Astrocyte of the spinal cord (primary cell): ENCODE results near the gene FCRL3.

Experiments
- DNase-seq: peaks from one replicate; pipeline ENCODE4 v3.0.0; 2011; ENCODE audit warnings: low read depth, low spot score
- H3K4me3 ChIP-seq: 2 replicates; pipeline ENCODE4 v1.5.1; 2011; ENCODE audit warnings: low read depth, mild to moderate bottlenecking, low read length, moderate library complexity
- in situ Hi-C: cut with HindIII; loops from 2 replicates; pipeline ENCODE4 v1.10.0; 2017; ENCODE audit warnings: low sequenced_read_pairs
- TF ChIP-seq, protein P1 (sequence below): IDR thresholded peaks from 2 replicates; pipeline ENCODE4 v1.5.1; 2012; ENCODE audit warnings: low read depth, mild to moderate bottlenecking, low read length, inconsistent platforms

Gene FCRL3

DNA sequence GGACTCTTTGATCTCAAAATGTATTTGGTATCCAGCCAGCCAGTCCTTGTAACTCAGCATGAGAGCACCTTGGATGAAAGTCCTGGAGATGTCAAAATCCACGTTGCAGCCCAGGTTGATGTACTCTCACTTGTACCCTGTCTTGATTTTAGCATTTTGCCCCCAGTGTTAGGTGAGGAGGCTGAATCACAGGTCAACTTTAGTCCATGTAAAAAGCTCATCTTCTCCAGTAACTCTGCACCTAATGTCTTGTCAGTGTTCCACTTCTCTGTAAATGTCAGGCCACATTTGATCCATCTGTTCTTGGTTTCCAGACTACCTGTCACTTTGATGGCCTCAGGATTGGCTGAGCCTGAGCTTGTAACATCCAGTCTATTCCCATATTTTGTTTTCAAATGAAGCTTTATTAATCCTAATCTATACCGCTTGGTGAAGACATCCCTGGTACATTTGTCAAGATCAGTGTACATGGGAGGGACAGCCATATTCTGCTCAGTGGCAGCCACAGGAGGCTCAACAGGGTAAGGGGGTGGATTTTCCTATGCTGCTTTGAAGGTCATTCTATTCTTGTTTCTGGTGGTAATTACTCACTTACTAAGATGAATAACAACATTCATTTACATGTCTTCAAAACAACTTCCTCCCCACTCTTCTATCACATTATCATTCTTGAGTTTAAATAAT is 24.1 kb upstream of the FCRL3 start:
- TF ChIP-seq, protein P1, sequence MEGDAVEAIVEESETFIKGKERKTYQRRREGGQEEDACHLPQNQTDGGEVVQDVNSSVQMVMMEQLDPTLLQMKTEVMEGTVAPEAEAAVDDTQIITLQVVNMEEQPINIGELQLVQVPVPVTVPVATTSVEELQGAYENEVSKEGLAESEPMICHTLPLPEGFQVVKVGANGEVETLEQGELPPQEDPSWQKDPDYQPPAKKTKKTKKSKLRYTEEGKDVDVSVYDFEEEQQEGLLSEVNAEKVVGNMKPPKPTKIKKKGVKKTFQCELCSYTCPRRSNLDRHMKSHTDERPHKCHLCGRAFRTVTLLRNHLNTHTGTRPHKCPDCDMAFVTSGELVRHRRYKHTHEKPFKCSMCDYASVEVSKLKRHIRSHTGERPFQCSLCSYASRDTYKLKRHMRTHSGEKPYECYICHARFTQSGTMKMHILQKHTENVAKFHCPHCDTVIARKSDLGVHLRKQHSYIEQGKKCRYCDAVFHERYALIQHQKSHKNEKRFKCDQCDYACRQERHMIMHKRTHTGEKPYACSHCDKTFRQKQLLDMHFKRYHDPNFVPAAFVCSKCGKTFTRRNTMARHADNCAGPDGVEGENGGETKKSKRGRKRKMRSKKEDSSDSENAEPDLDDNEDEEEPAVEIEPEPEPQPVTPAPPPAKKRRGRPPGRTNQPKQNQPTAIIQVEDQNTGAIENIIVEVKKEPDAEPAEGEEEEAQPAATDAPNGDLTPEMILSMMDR, result no peak
- DNase-seq, result no peak
- H3K4me3 ChIP-seq, result no peak overlapping the region
- in situ Hi-C loops, result no loop called here

- TF ChIP-seq, protein P1, result no peak
- in situ Hi-C loops, result no loop called here
- no peak overlapping the region for H3K4me3 ChIP-seq
- no peak for DNase-seq
These were observed 22.6 kb upstream of the FCRL3 start for GRCh38 chr1:157723157-157723556.

- DNase-seq, result no peak
- in situ Hi-C loops, result no loop called here
- TF ChIP-seq, protein P1, result no peak
- H3K4me3 ChIP-seq, result no peak overlapping the region
These were observed 21.4 kb upstream of the FCRL3 start for GRCh38 chr1:157721985-157722384.

- DNase-seq, result no peak
- TF ChIP-seq, protein P1, result no peak
- in situ Hi-C loops, result no loop called here
- no peak overlapping the region for H3K4me3 ChIP-seq
These were observed 15.2 kb upstream of the FCRL3 start for GRCh38 chr1:157715736-157716135.

DNA sequence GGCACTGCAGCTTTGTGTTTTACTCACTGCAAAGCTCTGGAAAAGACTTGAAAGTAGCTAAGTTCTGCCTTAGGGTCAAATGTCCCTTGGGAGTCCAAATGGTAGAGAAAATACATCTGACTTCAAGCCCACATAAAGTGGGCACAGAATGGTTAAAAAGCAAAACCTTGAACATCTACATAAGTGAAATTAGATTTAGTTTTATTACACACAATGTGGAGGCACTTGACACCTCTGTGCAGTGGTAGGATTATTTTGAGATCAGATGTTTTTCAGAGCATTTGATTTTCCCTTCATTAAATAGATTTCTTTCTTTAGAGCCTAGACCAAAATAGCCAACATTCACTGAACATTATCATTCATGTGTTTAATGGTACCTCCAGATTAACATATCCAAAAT is 11.2 kb upstream of the FCRL3 start:
- DNase-seq, result no peak
- in situ Hi-C loops, result no loop called here
- TF ChIP-seq, protein P1, result no peak
- H3K4me3 ChIP-seq, result no peak overlapping the region

DNA sequence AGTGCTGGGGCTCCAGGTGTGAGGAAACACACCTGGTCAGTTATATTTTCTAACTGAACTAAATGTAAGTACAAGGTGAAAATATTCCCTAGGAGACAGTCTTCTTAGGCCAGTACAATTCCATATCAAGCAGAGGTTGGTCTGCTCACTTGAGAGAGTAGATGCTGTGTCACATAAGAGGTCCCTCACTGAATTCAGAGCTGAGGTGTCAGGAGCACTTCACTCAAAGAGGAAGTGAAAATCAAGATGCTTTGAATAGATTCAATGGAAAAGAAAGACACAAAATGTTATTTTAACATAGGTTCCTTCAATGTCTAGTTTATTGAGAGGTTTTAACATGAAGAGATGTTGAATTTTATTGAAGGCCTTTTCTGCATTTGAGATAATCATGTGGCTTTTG is 4.3 kb upstream of the FCRL3 start:
- no peak overlapping the region for H3K4me3 ChIP-seq
- in situ Hi-C loops, result no loop called here
- DNase-seq, result no peak
- TF ChIP-seq, protein P1, result no peak
